ENCODE results near the gene CCSER1. TPM values are rescaled to one million over a fixed set of nuclear protein-coding genes. Genes with fewer than 3 reads are reported as not detected.

The CCSER1 gene
- total RNA-seq, 4 donors from 2014 or later = 13.3 to 54.6 (median 34.0) TPM

DNA sequence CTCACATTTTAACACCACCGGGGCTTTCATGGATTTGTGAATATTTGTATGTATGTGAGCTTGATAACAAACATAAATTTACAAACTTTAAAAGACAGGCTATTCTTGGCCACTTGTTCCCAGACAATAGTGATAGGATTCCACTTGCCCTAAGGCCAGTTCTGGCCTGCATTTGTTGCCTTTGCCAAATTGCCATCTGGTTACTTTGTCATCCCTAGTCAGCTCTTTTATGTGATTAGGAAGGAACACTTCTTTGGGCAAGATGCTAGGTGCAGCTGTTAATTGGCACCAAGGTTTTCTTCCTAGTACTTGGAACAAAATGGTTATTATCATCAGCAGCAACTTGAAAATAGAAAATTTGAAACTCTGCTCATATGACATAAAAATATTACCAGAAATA lies 63.3 kb downstream of the CCSER1 start:
- no peak overlapping the region for H3K27ac ChIP-seq
- peaks cover 0 to 9% (median 4%) of the 10 kb centered on the region in 4 donors for H3K4me1 ChIP-seq
- DNase-seq = no peak
- in situ Hi-C loops (cut with MboI; ENCODE audit: low pct_ligation_motif_present in 1 of 4, low pct_unique_long_range_greater_than_20kb in 1 of 4, low sequenced_read_pairs in 3 of 4) (no loop called here), intact Hi-C loops (cut with DNase I; ENCODE audit: low total_unique reads) (no loop called here)
- H3K36me3 ChIP-seq = no peaks in the 10 kb centered on the region
- TF ChIP-seq POLR2A (IDR thresholded peaks at IDR 0.05) = no peak
- no peak for TF ChIP-seq EP300 (IDR thresholded peaks at IDR 0.05; ENCODE audit: low read depth)
- TF ChIP-seq POLR2AphosphoS5 (IDR thresholded peaks at IDR 0.05) = no peak
- TF ChIP-seq, protein P1, sequence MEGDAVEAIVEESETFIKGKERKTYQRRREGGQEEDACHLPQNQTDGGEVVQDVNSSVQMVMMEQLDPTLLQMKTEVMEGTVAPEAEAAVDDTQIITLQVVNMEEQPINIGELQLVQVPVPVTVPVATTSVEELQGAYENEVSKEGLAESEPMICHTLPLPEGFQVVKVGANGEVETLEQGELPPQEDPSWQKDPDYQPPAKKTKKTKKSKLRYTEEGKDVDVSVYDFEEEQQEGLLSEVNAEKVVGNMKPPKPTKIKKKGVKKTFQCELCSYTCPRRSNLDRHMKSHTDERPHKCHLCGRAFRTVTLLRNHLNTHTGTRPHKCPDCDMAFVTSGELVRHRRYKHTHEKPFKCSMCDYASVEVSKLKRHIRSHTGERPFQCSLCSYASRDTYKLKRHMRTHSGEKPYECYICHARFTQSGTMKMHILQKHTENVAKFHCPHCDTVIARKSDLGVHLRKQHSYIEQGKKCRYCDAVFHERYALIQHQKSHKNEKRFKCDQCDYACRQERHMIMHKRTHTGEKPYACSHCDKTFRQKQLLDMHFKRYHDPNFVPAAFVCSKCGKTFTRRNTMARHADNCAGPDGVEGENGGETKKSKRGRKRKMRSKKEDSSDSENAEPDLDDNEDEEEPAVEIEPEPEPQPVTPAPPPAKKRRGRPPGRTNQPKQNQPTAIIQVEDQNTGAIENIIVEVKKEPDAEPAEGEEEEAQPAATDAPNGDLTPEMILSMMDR (IDR thresholded peaks at IDR 0.05) = no peak
- WGBS, 2 donors (ENCODE audit: low coverage in 1 of 2) = 64 to 78% methylated on average over 1 of the region's 1 CpG
- H3K4me3 ChIP-seq = no peak overlapping the region
- H3K27me3 ChIP-seq = no peaks in the 10 kb centered on the region
- H3K9me3 ChIP-seq = no peaks in the 10 kb centered on the region

DNA sequence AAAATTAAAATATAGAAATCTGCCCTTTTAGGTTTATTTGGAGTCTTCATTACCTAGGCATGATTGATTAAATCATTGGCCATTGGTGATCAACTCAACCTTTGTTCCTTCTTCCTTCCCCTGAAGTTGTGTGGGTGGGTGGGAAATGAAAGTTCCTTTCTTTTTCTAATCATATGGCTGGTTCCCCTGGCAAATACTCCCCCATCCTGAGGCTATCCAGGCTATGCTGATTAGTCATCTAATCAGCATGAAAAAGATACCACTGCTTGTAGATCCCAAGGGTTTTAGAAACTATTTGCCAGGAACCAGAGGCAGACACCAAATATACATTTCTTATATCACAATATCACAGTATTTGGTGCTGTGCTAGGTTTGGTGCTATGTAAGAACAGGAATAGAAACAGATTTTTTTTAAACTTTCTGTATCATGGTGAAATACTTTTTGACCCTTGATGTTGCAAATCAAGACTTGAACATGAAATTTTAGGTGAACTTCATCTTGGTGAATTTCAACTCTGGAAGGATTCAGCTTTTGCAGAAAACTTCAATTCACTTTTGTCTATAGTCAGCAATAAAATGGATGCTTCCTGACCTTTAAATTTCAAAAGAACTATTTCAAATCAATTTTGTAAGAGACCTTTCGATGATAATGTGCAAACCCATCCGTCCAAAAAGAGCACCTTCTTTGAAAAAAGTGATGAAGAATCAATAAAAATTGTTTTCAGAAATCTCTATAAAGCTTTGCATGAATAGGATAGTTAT lies 71.1 kb downstream of the CCSER1 start:
- no peak overlapping the region for H3K4me3 ChIP-seq
- no peaks in the 10 kb centered on the region for H3K4me1 ChIP-seq
- no peak for DNase-seq
- no peaks in the 10 kb centered on the region for H3K9me3 ChIP-seq
- H3K27ac ChIP-seq = no peak overlapping the region
- intact Hi-C loops (cut with DNase I; ENCODE audit: low total_unique reads) = no loop called here
- no peak for TF ChIP-seq EP300 (IDR thresholded peaks at IDR 0.05; ENCODE audit: low read depth)
- TF ChIP-seq POLR2A (IDR thresholded peaks at IDR 0.05) = no peak
- TF ChIP-seq, protein P1 (IDR thresholded peaks at IDR 0.05) = no peak
- no peak for TF ChIP-seq POLR2AphosphoS5 (IDR thresholded peaks at IDR 0.05)
- no peaks in the 10 kb centered on the region for H3K36me3 ChIP-seq
- in situ Hi-C loops (cut with MboI; ENCODE audit: low pct_ligation_motif_present in 1 of 4, low pct_unique_long_range_greater_than_20kb in 1 of 4, low sequenced_read_pairs in 3 of 4) = no loop called here
- 79 to 81% methylated on average over 2 of the region's 2 CpGs for WGBS, 2 donors (ENCODE audit: low coverage in 1 of 2)
- H3K27me3 ChIP-seq = no peaks in the 10 kb centered on the region

DNA sequence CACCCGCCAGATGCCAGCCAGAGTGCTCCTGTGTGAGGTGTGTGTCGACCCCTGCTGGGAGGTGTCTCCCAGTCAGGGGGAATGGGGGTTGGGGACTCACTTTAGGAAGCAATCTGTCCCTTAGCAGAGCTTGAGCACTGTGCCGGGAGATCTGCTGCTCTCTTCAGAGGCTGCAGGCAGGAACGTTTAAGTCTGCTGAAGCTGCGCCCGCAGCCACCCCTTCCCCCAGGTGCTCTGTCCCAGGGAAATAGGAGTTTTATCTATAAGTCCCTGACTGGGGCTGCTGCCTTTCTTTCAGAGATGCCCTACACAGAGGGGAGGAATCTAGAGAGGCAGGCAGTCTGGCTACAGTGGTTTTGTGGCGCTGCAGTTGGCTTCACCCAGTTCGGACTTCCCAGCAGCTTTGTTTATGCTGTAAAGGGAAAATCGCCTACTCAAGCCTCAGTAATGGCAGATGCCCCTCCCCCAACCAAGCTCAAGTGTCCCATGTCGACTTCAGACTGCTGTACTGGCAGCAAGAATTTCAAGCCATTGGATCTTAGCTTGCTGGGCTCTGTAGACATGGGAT lies 80.8 kb downstream of the CCSER1 start:
- intact Hi-C loops (cut with DNase I; ENCODE audit: low total_unique reads) (no loop called here), in situ Hi-C loops (cut with MboI; ENCODE audit: low pct_ligation_motif_present in 1 of 4, low pct_unique_long_range_greater_than_20kb in 1 of 4, low sequenced_read_pairs in 3 of 4) (no loop called here)
- WGBS, 2 donors (ENCODE audit: low coverage in 1 of 2) = 84% methylated on average over 10 of the region's 10 CpGs; no CpG with 5 or more reads in 1 of the 2 donors

DNA sequence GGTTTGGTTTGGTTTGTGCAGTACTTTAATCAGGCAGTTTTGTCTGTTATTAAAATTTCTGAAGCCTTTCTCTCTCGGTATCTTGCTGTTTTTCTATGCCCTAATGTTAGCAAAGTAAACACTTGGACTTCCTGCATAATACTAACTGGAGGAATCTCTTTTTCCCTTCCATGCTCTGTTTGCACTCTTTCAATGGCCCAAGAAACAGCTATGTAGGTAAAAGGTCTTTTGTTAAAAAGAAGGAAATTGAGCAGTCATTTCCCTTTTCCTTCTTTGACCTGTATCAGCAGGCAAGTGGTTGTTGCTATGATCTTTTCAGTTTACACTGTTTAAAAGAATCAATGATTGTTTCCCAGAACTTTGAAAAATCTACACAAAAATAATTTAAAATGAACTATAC lies 82.7 kb downstream of the CCSER1 start:
- intact Hi-C loops (cut with DNase I; ENCODE audit: low total_unique reads) = no loop called here
- in situ Hi-C loops (cut with MboI; ENCODE audit: low pct_ligation_motif_present in 1 of 4, low pct_unique_long_range_greater_than_20kb in 1 of 4, low sequenced_read_pairs in 3 of 4) = no loop called here
- peaks cover 0 to 11% (median 0%) of the 10 kb centered on the region in 4 donors for H3K4me1 ChIP-seq
- H3K4me3 ChIP-seq = no peak overlapping the region
- peak overlapping the region in 2 of 4 donors; percentile 26 to 28 for H3K27ac ChIP-seq
- no peaks in the 10 kb centered on the region for H3K9me3 ChIP-seq
- no peaks in the 10 kb centered on the region for H3K27me3 ChIP-seq
- TF ChIP-seq, protein P1 (IDR thresholded peaks at IDR 0.05) = no peak
- TF ChIP-seq POLR2AphosphoS5 (IDR thresholded peaks at IDR 0.05) (no peak), POLR2A (IDR thresholded peaks at IDR 0.05) (no peak), EP300 (IDR thresholded peaks at IDR 0.05; ENCODE audit: low read depth) (no peak)
- 24 to 36% methylated on average over 1 of the region's 1 CpG for WGBS, 2 donors (ENCODE audit: low coverage in 1 of 2)
- no peak for DNase-seq
- no peaks in the 10 kb centered on the region for H3K36me3 ChIP-seq

More for the DNA sequence above, 80.8 kb downstream of the CCSER1 start:
- Histone ChIP-seq H3K4me3 (no peak overlapping the region), H3K27me3 (no peaks in the 10 kb centered on the region), H3K9me3 (no peaks in the 10 kb centered on the region), H3K36me3 (no peaks in the 10 kb centered on the region), H3K27ac (no peak overlapping the region), H3K4me1 (peaks cover 0 to 11% (median 0%) of the 10 kb centered on the region in 4 donors)
- TF ChIP-seq POLR2A (IDR thresholded peaks at IDR 0.05) = no peak
- TF ChIP-seq POLR2AphosphoS5 (IDR thresholded peaks at IDR 0.05) = no peak
- DNase-seq = no peak
